Activated CD4-positive, alpha-beta memory T cell treated with anti-CD3 and anti-CD28 coated beads for 36 hours (primary cell): ENCODE measurements around the gene CCDC68. TPM values are rescaled to one million over a fixed set of nuclear protein-coding genes. Genes with fewer than 3 reads are reported as not detected.
"Not testable (repeated sequence)": the region's sequence is repeated elsewhere in the genome, so short reads cannot be mapped to it uniquely, and the experiment has no call there.

Experiments used
- CTCF ChIA-PET: fragments of 350-600 bp; sonication (Branson Sonifier 250); formaldehyde crosslinking; loops from one replicate; lab custom pipeline; 2021; ENCODE audit warnings: antibody characterized with exemption, inconsistent platforms; lab: Charles Lee
- POLR2A ChIA-PET: fragments of 350-600 bp; sonication (Branson Sonifier 250); formaldehyde crosslinking; loops from one replicate; lab custom pipeline; 2021; ENCODE audit warnings: antibody characterized with exemption; lab: Charles Lee
- DNase-seq: peaks from one replicate; pipeline ENCODE4 v3.0.0-alpha.2; 2020
- H3K27ac Mint-ChIP-seq: one replicate; pipeline ENCODE4 v1.8.0; 2021; ENCODE audit warnings: mixed read lengths
- H3K27me3 Mint-ChIP-seq: one replicate; pipeline ENCODE4 v1.8.0; 2021; ENCODE audit warnings: mixed read lengths
- H3K36me3 Mint-ChIP-seq: one replicate; pipeline ENCODE4 v1.8.0; 2021; ENCODE audit warnings: mixed read lengths
- H3K4me1 Mint-ChIP-seq: one replicate; pipeline ENCODE4 v1.8.0; 2021; ENCODE audit warnings: low read depth, mixed read lengths
- H3K4me3 Mint-ChIP-seq: one replicate; pipeline ENCODE4 v1.8.0; 2021; ENCODE audit warnings: mild to moderate bottlenecking, mixed read lengths
- H3K9me3 Mint-ChIP-seq: one replicate; pipeline ENCODE4 v1.8.0; 2021; ENCODE audit warnings: mixed read lengths
- intact Hi-C: fragments of 100-400 bp; cut with micrococcal nuclease; formaldehyde crosslinking; loops from one replicate; pipeline ENCODE4 v1.15.1; 2023
- total RNA-seq, 2 experiments: library from RNA; stranded (reverse); gene quantifications; one replicate each; pipeline ENCODE4 v1.2.3, GENCODE V29; 2021

Gene CCDC68
- total RNA-seq, 2 experiments from 2014 or later, result not detected

GRCh38 chr18:54983041-54983686 lies 23.9 kb upstream of the CCDC68 start:
- ChIA-PET POLR2A (no interaction called here), CTCF (interaction anchor here (0.7 to 5.5 kb wide), 19 partner anchors 8 to 591 kb away, joined by 3 to 40 read pairs (median 5); no protein-coding TSS in a partner anchor)
- no peaks in the 10 kb centered on the region for H3K9me3 Mint-ChIP-seq
- no peaks in the 10 kb centered on the region for H3K4me1 Mint-ChIP-seq
- H3K27me3 Mint-ChIP-seq, result peaks cover 3% of the 10 kb centered on the region
- intact Hi-C loops, result loop anchor here (1.0 to 2.0 kb wide), 4 partner anchors 264 to 590 kb away; no protein-coding TSS in a partner anchor
- H3K36me3 Mint-ChIP-seq, result no peaks in the 10 kb centered on the region
- DNase-seq, result no peak
- H3K4me3 Mint-ChIP-seq, result no peak overlapping the region
- H3K27ac Mint-ChIP-seq, result no peak overlapping the region

GRCh38 chr18:54981076-54981475 lies 21.8 kb upstream of the CCDC68 start:
- Mint-ChIP-seq H3K27ac (no peak overlapping the region), H3K36me3 (no peaks in the 10 kb centered on the region), H3K4me3 (no peak overlapping the region), H3K27me3 (peaks cover 3% of the 10 kb centered on the region), H3K4me1 (no peaks in the 10 kb centered on the region), H3K9me3 (no peaks in the 10 kb centered on the region)
- ChIA-PET POLR2A (no interaction called here), CTCF (interaction anchor here (1.1 to 1.8 kb wide), 2 partner anchors 302 to 588 kb away, joined by 3 to 4 read pairs; no protein-coding TSS in a partner anchor)
- no peak for DNase-seq
- intact Hi-C loops, result no loop called here

- ChIA-PET CTCF (interaction anchor here (2.2 kb wide), 1 partner anchor 8 kb away, joined by 7 read pairs; no protein-coding TSS in a partner anchor), POLR2A (no interaction called here)
- H3K27me3 Mint-ChIP-seq, result no peaks in the 10 kb centered on the region
- no peak overlapping the region for H3K4me3 Mint-ChIP-seq
- no peaks in the 10 kb centered on the region for H3K9me3 Mint-ChIP-seq
- no peak overlapping the region for H3K27ac Mint-ChIP-seq
- H3K4me1 Mint-ChIP-seq, result no peaks in the 10 kb centered on the region
- intact Hi-C loops, result no loop called here
- no peak for DNase-seq
- no peaks in the 10 kb centered on the region for H3K36me3 Mint-ChIP-seq
Observed at GRCh38 chr18:54975598-54975997, 16.3 kb upstream of the CCDC68 start.

DNA sequence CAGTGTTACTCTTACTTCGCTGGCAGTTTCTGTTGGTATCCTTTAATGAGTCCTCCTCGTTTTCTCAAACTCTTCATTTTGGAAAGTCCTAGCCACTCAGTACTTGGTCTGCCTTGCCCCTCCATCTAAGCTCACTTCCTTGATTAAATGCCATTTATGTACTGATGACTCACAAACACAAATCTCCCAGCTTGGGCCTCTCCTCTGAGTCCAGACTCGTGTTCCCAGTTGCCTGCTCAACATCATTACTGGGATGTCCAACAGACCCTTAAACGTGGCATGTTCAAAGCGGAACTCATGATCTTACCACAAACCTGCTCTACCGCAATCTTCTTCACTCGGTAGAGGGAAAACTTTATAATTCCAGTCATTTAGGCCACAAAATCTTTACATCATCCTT lies 13.8 kb upstream of the CCDC68 start:
- intact Hi-C loops, result no loop called here
- no peaks in the 10 kb centered on the region for H3K4me1 Mint-ChIP-seq
- no peaks in the 10 kb centered on the region for H3K36me3 Mint-ChIP-seq
- POLR2A ChIA-PET, result no interaction called here
- CTCF ChIA-PET, result no interaction called here
- no peak overlapping the region for H3K4me3 Mint-ChIP-seq
- H3K9me3 Mint-ChIP-seq, result no peaks in the 10 kb centered on the region
- no peaks in the 10 kb centered on the region for H3K27me3 Mint-ChIP-seq
- H3K27ac Mint-ChIP-seq, result no peak overlapping the region
- DNase-seq, result no peak

GRCh38 chr18:54968807-54969206 lies 9.5 kb upstream of the CCDC68 start:
- Mint-ChIP-seq H3K36me3 (no peaks in the 10 kb centered on the region), H3K27me3 (peaks cover 6% of the 10 kb centered on the region), H3K9me3 (no peaks in the 10 kb centered on the region), H3K27ac (no peak overlapping the region), H3K4me3 (no peak overlapping the region), H3K4me1 (no peaks in the 10 kb centered on the region)
- POLR2A ChIA-PET, result no interaction called here
- CTCF ChIA-PET, result no interaction called here
- DNase-seq, result no peak
- intact Hi-C loops, result no loop called here

GRCh38 chr18:54968237-54968636 lies 9.0 kb upstream of the CCDC68 start:
- H3K4me3 Mint-ChIP-seq, intact Hi-C loops, H3K9me3 Mint-ChIP-seq, H3K27ac Mint-ChIP-seq, CTCF ChIA-PET, H3K36me3 Mint-ChIP-seq, H3K27me3 Mint-ChIP-seq, DNase-seq, POLR2A ChIA-PET, H3K4me1 Mint-ChIP-seq: not testable (repeated sequence)

DNA sequence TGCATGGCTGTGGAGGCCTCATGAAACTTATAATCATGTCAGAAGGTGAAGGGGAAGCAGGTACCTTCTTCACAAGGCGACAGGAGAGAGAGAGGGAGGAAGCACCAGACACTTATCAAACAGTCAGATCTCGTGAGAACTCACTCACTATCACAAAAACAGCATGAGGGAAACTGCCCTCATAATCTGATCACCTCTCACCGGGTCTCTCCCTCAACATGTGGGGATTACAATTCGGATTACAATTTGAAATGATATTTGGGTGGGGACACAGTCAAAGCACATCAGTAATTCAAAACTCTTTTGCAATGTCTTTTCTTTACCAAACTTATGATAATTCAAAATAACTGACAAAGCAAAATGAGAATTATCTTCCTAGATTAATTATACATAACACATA lies 8.5 kb upstream of the CCDC68 start:
- H3K4me1 Mint-ChIP-seq, result no peaks in the 10 kb centered on the region
- no peak for DNase-seq
- H3K27ac Mint-ChIP-seq, result no peak overlapping the region
- CTCF ChIA-PET, result no interaction called here
- H3K9me3 Mint-ChIP-seq, result no peaks in the 10 kb centered on the region
- POLR2A ChIA-PET, result no interaction called here
- no peak overlapping the region for H3K4me3 Mint-ChIP-seq
- peaks cover 11% of the 10 kb centered on the region for H3K27me3 Mint-ChIP-seq
- intact Hi-C loops, result no loop called here
- H3K36me3 Mint-ChIP-seq, result no peaks in the 10 kb centered on the region

GRCh38 chr18:54964741-54965140 lies 5.5 kb upstream of the CCDC68 start:
- intact Hi-C loops, result no loop called here
- DNase-seq, result no peak
- no peak overlapping the region for H3K27ac Mint-ChIP-seq
- H3K4me1 Mint-ChIP-seq, result no peaks in the 10 kb centered on the region
- H3K4me3 Mint-ChIP-seq, result no peak overlapping the region
- no peaks in the 10 kb centered on the region for H3K36me3 Mint-ChIP-seq
- POLR2A ChIA-PET, result no interaction called here
- CTCF ChIA-PET, result no interaction called here
- H3K27me3 Mint-ChIP-seq, result peaks cover 20% of the 10 kb centered on the region
- H3K9me3 Mint-ChIP-seq, result no peaks in the 10 kb centered on the region

GRCh38 chr18:54962919-54963645 lies 3.8 kb upstream of the CCDC68 start:
- ChIA-PET POLR2A (no interaction called here), CTCF (interaction anchor here (0.6 kb wide), 1 partner anchor 62 kb away, joined by 6 read pairs; no protein-coding TSS in a partner anchor)
- Mint-ChIP-seq H3K36me3 (no peaks in the 10 kb centered on the region), H3K27ac (no peak overlapping the region), H3K4me1 (no peaks in the 10 kb centered on the region), H3K4me3 (no peak overlapping the region), H3K27me3 (peaks cover 30% of the 10 kb centered on the region), H3K9me3 (no peaks in the 10 kb centered on the region)
- no peak for DNase-seq
- intact Hi-C loops, result no loop called here

DNA sequence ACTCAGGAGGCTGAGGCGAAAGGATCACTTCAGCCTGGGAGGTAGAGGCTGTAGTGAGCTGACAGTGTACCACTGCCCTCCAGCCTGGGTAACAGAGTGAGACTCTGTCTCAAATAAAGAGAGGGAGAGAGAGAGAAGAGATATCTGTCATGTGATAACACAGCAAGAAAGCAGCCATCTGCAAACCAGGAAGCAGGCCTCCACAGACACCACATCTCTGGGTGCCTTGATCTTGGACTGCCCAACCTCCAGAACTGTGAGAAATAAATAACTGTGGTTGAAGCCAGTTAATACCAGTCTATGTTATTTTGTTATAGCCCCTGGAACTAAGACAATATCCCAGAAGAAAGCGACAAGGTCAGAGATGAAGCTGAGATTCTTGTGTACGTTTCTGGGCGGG lies 2.6 kb upstream of the CCDC68 start:
- DNase-seq, result no peak
- H3K9me3 Mint-ChIP-seq, result no peaks in the 10 kb centered on the region
- peaks cover 35% of the 10 kb centered on the region for H3K27me3 Mint-ChIP-seq
- CTCF ChIA-PET, result no interaction called here
- H3K27ac Mint-ChIP-seq, result no peak overlapping the region
- intact Hi-C loops, result no loop called here
- no peaks in the 10 kb centered on the region for H3K4me1 Mint-ChIP-seq
- POLR2A ChIA-PET, result no interaction called here
- no peaks in the 10 kb centered on the region for H3K36me3 Mint-ChIP-seq
- no peak overlapping the region for H3K4me3 Mint-ChIP-seq

- Mint-ChIP-seq H3K4me3 (no peak overlapping the region), H3K9me3 (no peaks in the 10 kb centered on the region), H3K27ac (no peak overlapping the region), H3K4me1 (no peaks in the 10 kb centered on the region), H3K27me3 (peaks cover 35% of the 10 kb centered on the region), H3K36me3 (no peaks in the 10 kb centered on the region)
- intact Hi-C loops, result no loop called here
- CTCF ChIA-PET, result no interaction called here
- POLR2A ChIA-PET, result no interaction called here
- no peak for DNase-seq
Observed at GRCh38 chr18:54961016-54961423, 1.8 kb upstream of the CCDC68 start.

- Mint-ChIP-seq H3K4me1 (no peaks in the 10 kb centered on the region), H3K27ac (no peak overlapping the region), H3K4me3 (no peak overlapping the region), H3K9me3 (no peaks in the 10 kb centered on the region), H3K36me3 (no peaks in the 10 kb centered on the region), H3K27me3 (peaks cover 33% of the 10 kb centered on the region)
- DNase-seq, result no peak
- ChIA-PET POLR2A (no interaction called here), CTCF (no interaction called here)
- intact Hi-C loops, result no loop called here
Observed at GRCh38 chr18:54960197-54960596, 936 bp upstream of the CCDC68 start.
